LNCAP (cell line): ENCODE data around the gene BCAP31.
A peak's percentile ranks its signal among the peaks of the same experiment; 100 is the strongest.

Experiments
- TF ChIP-seq, protein P1 (sequence below): fragments of 450-650 bp; IDR thresholded peaks from 2 replicates; pipeline ENCODE4 v1.5.1; 2017; ENCODE audit warnings: mild to moderate bottlenecking

Gene BCAP31

GRCh38 chrX:153672531-153673427 is 51.4 kb downstream of the BCAP31 start:
- TF ChIP-seq, protein P1, sequence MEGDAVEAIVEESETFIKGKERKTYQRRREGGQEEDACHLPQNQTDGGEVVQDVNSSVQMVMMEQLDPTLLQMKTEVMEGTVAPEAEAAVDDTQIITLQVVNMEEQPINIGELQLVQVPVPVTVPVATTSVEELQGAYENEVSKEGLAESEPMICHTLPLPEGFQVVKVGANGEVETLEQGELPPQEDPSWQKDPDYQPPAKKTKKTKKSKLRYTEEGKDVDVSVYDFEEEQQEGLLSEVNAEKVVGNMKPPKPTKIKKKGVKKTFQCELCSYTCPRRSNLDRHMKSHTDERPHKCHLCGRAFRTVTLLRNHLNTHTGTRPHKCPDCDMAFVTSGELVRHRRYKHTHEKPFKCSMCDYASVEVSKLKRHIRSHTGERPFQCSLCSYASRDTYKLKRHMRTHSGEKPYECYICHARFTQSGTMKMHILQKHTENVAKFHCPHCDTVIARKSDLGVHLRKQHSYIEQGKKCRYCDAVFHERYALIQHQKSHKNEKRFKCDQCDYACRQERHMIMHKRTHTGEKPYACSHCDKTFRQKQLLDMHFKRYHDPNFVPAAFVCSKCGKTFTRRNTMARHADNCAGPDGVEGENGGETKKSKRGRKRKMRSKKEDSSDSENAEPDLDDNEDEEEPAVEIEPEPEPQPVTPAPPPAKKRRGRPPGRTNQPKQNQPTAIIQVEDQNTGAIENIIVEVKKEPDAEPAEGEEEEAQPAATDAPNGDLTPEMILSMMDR: no peak

GRCh38 chrX:153671589-153672530 is 52.3 kb downstream of the BCAP31 start:
- TF ChIP-seq, protein P1: no peak

- TF ChIP-seq, protein P1: no peak
Measured at GRCh38 chrX:153670748-153671588, 53.2 kb downstream of the BCAP31 start.

GRCh38 chrX:153669901-153670731 is 54.1 kb downstream of the BCAP31 start:
- TF ChIP-seq, protein P1: no peak

- TF ChIP-seq, protein P1: peak; percentile 87
Measured at GRCh38 chrX:153669174-153669890, 54.9 kb downstream of the BCAP31 start.

- TF ChIP-seq, protein P1: no peak
Measured at GRCh38 chrX:153668423-153669173, 55.6 kb downstream of the BCAP31 start.
